Effector memory CD4-positive, alpha-beta T cell (primary cell): ENCODE measurements around the gene TRAP1.

Source experiments
- DNase-seq, 3 donors: peaks; one replicate each; pipeline ENCODE4 v3.0.0-alpha.2; 2020
- H3K27ac ChIP-seq: 2 replicates; pipeline ENCODE4 v1.7.0; 2013; ENCODE audit warnings: mild to moderate bottlenecking, low read length, moderate library complexity; ENCODE audit not compliant: insufficient read depth, poor library complexity, severe bottlenecking
- H3K27me3 ChIP-seq: replicated peaks from 2 replicates; pipeline ENCODE4 v1.7.0; 2013; ENCODE audit warnings: mild to moderate bottlenecking, low read length; ENCODE audit not compliant: insufficient read depth, control insufficient read depth, poor library complexity, severe bottlenecking
- H3K36me3 ChIP-seq: 2 replicates; pipeline ENCODE4 v1.7.0; 2013; ENCODE audit warnings: mild to moderate bottlenecking, low read length, moderate library complexity; ENCODE audit not compliant: control insufficient read depth, insufficient read depth
- H3K4me1 ChIP-seq: 2 replicates; pipeline ENCODE4 v1.7.0; 2013; ENCODE audit warnings: low read length, mild to moderate bottlenecking; ENCODE audit not compliant: control insufficient read depth, insufficient read depth, poor library complexity, severe bottlenecking
- H3K4me3 ChIP-seq: 2 replicates; pipeline ENCODE4 v1.7.0; 2013; ENCODE audit warnings: low read length, low read depth, mild to moderate bottlenecking; ENCODE audit not compliant: insufficient read depth, poor library complexity, severe bottlenecking
- H3K9me3 ChIP-seq: 2 replicates; pipeline ENCODE4 v1.7.0; 2013; ENCODE audit warnings: mild to moderate bottlenecking, low read length, moderate library complexity; ENCODE audit not compliant: control insufficient read depth

Gene TRAP1

DNA sequence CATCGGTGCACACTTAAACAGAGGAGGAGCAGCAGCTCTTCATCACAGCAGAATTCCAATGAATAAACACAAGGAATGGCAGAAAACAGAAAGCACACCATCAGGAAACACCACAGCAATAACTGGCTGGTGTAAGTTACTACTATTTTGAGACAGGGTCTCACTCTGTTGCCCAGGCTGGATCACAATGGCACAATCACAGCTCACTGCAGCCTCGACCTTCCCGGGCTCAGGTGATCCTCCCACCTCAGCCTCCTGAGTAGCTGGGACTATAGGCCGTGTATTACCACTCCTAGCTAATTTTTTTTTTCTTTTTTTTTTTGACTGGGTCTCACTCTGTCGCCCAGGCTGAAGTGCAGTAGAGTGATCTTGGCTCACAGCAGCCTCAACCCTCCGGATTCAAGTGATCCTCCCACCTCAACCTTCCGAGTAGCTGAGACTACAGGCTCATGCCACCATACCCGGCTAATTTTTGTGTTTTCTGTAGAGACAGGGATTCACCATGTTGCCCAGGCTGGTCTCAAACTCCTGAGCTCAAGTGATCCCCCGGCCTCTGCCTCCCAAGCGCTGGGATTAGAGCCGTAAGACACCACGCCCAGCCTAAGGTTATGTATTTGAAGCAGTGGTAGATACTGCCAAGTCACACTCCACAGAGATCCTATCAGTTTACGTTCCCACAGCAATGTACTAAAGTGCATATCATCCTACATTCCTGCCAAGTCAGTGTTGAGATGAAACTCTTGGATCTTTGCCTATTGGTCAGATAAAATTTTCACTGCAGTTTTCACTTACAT lies 20.7 kb downstream of the TRAP1 start:
- DNase-seq, result no peak
- Histone ChIP-seq H3K4me1 (peaks cover 3% of the 10 kb centered on the region), H3K27ac (no peak overlapping the region), H3K9me3 (no peaks in the 10 kb centered on the region), H3K4me3 (no peak overlapping the region), H3K27me3 (no peaks in the 10 kb centered on the region), H3K36me3 (no peaks in the 10 kb centered on the region)

DNA sequence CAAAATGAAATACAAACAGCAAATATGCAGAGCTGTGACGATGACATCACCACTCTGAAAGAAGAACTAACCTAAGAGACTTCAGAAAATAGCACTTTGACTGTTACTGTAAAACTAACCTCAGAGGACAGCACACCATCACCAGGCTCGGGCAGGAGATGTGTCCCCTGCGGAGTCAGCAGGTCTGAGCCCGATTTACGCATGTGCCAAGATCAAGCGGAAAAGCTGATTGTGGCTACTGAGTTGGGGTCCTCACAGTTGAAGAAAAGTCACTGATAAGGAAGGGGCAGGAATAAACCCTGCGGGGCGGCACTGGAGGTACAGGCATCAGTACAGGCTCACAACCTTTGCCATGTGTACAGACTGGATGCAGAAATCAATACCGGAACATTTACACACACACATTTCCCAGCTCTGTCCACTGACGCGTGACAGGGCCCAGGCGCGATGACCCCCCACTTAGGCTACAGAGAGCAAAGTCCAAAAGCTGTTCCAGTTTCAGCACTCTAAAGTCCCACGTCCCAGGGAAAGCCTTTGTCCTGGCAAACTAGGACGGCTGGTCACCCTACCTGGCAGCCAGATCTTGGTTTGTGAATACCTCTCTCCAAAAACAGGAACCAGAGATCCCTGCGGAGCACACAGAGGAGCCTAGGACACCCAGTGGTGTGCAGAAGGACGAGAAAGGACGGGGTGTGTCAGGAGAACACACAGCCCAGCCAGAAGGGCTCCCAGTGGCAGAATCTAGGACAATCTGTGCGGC lies 21.5 kb downstream of the TRAP1 start:
- H3K4me3 ChIP-seq, result no peak overlapping the region
- no peak for DNase-seq
- H3K27me3 ChIP-seq, result no peaks in the 10 kb centered on the region
- H3K9me3 ChIP-seq, result no peaks in the 10 kb centered on the region
- no peaks in the 10 kb centered on the region for H3K36me3 ChIP-seq
- peaks cover 3% of the 10 kb centered on the region for H3K4me1 ChIP-seq
- no peak overlapping the region for H3K27ac ChIP-seq

DNA sequence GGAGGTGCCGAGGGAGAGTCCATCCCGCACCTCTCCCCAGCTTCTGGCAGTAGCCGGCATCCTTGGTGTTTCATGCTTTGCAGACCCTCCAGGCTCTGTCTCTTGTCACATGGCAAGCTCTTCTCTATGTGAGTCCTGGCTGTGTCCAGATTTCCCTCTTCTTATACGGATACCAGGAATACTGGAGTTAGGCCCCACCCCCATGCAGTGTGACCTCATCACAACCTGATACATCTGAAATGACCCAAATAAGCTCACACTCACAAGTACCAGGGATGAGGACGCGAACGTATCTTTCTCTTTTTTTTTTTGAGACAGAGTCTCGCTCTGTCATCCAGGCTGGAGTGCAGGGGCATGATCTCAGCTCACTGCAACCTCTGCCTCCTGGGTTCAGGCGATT lies 23.3 kb downstream of the TRAP1 start:
- Histone ChIP-seq H3K27ac (no peak overlapping the region), H3K4me3 (no peak overlapping the region), H3K36me3 (no peaks in the 10 kb centered on the region), H3K9me3 (no peaks in the 10 kb centered on the region), H3K4me1 (peaks cover 6% of the 10 kb centered on the region), H3K27me3 (no peaks in the 10 kb centered on the region)
- DNase-seq, result no peak

DNA sequence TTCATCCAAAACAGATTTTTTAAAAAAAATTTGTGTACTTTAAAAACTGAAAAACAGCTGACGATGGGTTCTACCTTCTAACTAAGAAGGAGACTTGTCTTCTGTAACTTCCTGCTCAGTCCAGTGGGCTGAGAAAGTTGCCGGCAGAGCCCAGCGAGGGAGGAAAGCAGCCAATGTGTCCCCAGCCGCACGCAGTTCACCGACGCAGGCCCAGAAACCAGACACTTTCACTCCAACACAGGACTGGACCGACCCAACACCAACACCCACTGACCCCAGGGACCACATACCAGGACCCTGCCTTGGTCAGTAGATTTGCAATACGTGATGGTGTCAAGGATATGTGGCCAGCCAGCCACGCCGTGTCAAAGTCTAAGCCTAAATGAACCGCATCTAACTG lies 25.6 kb downstream of the TRAP1 start:
- Histone ChIP-seq H3K4me3 (no peak overlapping the region), H3K4me1 (peaks cover 4% of the 10 kb centered on the region), H3K9me3 (no peaks in the 10 kb centered on the region), H3K27me3 (no peaks in the 10 kb centered on the region), H3K36me3 (peaks cover 18% of the 10 kb centered on the region), H3K27ac (no peak overlapping the region)
- no peak for DNase-seq

DNA sequence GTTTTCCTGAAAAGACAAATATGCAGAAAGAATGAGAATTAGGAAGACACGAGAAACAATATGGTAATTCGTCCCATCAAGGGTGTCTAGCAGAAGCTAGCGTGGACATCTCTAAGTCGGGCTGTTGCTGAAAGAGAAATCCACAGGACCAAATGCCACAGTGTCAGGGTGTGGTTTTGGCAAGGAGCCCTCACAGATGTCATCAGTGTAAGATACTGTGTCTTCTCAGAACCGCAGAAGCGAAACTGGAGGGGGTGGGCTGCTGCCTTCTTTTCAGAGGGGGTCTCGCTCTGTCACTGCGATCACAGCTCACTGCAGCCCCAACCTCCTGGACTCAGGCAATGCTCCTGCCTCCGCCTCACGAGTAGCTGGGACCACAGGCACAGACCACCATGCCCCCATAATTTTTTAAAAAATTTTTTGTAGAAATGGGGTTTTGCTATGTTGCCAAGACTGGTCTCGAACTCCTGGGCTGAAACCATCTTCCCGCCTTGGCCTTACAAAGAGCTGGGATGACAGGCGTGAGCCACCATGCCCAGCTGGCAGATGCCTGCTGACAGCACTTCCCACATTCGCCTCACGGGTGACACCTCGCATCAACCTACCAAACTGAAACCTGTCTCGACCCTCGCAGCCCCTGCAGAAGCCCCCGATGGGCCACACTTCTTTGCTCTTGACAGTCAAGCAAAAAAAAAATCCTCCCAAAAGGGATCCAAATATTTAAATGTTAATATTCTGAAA lies 26.2 kb downstream of the TRAP1 start:
- Histone ChIP-seq H3K36me3 (peaks cover 23% of the 10 kb centered on the region), H3K4me3 (no peak overlapping the region), H3K4me1 (peaks cover 4% of the 10 kb centered on the region), H3K9me3 (no peaks in the 10 kb centered on the region), H3K27me3 (no peaks in the 10 kb centered on the region), H3K27ac (no peak overlapping the region)
- DNase-seq, result no peak

DNA sequence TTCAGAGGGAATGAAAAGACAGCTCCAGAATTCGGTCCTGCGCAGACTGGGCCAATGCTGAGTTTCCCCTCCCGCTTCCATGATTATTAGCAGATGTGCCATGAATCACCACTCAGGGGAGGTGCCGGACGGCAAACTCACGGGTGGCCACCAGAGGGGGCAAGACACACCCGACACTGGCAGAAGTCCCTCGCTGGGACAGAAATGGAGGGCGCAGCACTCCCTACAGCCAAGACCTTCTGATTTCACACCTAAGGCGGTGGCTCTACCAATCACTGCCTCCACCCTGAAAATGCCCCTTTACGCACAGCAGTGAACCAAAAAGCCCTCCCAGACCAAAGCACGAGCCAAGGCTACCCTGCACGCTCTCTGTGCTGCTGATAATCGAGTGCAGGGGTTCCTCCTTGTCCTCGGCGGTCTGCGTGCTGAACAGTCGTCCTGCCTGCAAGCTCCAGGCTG lies 26.8 kb downstream of the TRAP1 start:
- H3K9me3 ChIP-seq, result no peaks in the 10 kb centered on the region
- no peak overlapping the region for H3K4me3 ChIP-seq
- H3K27ac ChIP-seq, result no peak overlapping the region
- H3K4me1 ChIP-seq, result peaks cover 4% of the 10 kb centered on the region
- H3K36me3 ChIP-seq, result peaks cover 29% of the 10 kb centered on the region
- no peaks in the 10 kb centered on the region for H3K27me3 ChIP-seq
- DNase-seq, result peak; percentile 61 to 68 (median 66)

DNA sequence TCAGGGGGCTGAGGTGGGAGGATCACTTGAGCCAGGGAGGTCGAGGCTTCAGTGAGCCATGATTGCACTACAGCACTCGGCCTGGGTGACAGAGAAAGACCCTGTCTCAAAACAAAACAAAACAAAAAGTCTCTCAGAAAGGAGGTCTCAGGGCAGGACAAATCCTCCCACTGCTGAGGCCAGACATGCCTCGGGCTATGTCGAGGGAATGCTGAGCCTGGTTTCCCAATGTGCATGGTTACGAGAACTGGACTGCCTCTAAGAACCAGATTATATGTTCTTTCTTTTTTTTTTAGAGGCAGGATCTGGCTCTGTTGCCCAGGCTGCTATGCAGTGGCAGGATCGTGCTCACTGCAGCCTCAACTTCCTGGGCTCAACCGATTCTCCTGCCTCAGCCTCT lies 27.6 kb downstream of the TRAP1 start:
- DNase-seq, result no peak
- peaks cover 4% of the 10 kb centered on the region for H3K4me1 ChIP-seq
- H3K4me3 ChIP-seq, result no peak overlapping the region
- no peaks in the 10 kb centered on the region for H3K27me3 ChIP-seq
- H3K27ac ChIP-seq, result no peak overlapping the region
- H3K36me3 ChIP-seq, result peaks cover 35% of the 10 kb centered on the region
- H3K9me3 ChIP-seq, result no peaks in the 10 kb centered on the region

DNA sequence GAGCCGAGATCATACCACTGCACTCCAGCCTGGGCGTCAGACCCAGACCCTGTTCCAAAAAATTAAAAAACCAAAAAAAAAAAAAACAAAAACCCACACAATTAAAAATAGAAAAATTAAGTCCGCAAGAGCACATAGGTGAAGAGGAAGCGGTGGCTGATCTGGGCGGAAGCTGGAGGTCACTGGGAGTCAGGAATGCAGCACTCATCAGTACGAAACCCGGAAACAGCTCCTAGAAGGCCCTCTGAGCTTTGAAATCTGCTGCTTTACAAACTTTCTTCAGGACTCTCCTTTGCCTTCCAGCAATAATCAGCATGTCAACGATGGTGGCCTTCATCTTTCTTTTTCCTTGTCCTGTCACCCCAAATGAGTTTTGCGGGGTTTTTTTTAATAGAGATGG lies 29.5 kb downstream of the TRAP1 start:
- H3K36me3 ChIP-seq, result peaks cover 40% of the 10 kb centered on the region
- peaks cover 4% of the 10 kb centered on the region for H3K4me1 ChIP-seq
- no peak overlapping the region for H3K27ac ChIP-seq
- no peaks in the 10 kb centered on the region for H3K27me3 ChIP-seq
- no peak for DNase-seq
- no peaks in the 10 kb centered on the region for H3K9me3 ChIP-seq
- no peak overlapping the region for H3K4me3 ChIP-seq

DNA sequence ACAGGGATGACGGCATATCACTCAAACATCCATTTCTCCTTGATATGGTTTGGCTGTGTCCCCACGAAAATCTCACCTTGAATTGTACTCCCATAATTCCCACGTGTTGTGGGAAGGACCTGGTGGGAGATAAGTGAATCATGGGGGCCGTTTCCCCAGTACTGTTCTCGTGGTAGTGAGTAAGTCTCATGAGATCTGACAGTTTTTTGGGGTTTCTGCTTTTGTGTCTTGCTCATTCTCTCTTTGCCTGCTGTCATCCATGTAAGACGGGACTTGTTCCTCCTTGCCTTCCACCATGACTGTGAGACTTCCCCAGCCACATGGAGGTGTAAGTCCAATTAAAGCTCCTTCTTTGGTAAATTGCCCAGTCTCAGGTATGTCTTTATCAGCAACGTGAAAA lies 30.3 kb downstream of the TRAP1 start:
- Histone ChIP-seq H3K9me3 (no peaks in the 10 kb centered on the region), H3K27me3 (no peaks in the 10 kb centered on the region), H3K27ac (no peak overlapping the region), H3K36me3 (peaks cover 40% of the 10 kb centered on the region), H3K4me3 (no peak overlapping the region), H3K4me1 (peaks cover 4% of the 10 kb centered on the region)
- no peak for DNase-seq

DNA sequence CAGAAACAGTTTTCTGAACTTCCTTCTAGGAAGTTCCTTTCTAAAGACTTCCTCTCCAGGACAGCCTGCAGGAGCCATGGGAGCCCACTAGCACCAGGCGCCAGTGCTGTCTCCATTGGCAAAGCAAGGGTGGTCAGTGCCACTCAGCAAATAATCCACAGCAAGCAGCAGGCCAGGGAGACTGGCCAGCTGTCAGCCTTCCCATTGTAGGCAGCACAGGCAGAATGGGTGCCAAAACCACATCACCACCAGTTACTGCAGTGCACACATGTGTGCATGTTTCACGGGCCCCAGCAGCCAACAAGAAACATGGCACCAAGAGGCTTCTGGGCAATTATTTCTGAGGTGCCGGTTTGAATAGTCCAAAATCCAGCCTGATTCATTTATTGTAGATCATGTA lies 36.1 kb downstream of the TRAP1 start:
- no peak for DNase-seq
- no peak overlapping the region for H3K27ac ChIP-seq
- H3K9me3 ChIP-seq, result no peaks in the 10 kb centered on the region
- H3K27me3 ChIP-seq, result no peaks in the 10 kb centered on the region
- H3K36me3 ChIP-seq, result peaks cover 46% of the 10 kb centered on the region
- no peaks in the 10 kb centered on the region for H3K4me1 ChIP-seq
- no peak overlapping the region for H3K4me3 ChIP-seq
